ENCODE data around the gene MYT1.

The MYT1 gene

GRCh38 chr20:64254156-64254555, 89.9 kb downstream of the MYT1 start:
- DNase-seq: no peak

GRCh38 chr20:64254571-64255360, 90.5 kb downstream of the MYT1 start:
- no peak for DNase-seq

- DNase-seq: peak; percentile 79
Measured at GRCh38 chr20:64255361-64256281, 91.4 kb downstream of the MYT1 start, which contains the start of gene PCMTD2. TSS of gene PCMTD2 (plus strand) at chr20:64255748. CDS start at chr20:64259966, 4,218 bp downstream.

- no peak for DNase-seq
Measured at GRCh38 chr20:64256282-64256935, 92.2 kb downstream of the MYT1 start.

- DNase-seq: no peak
Measured at GRCh38 chr20:64257107-64257757, 93.0 kb downstream of the MYT1 start.

- DNase-seq: no peak
Measured at GRCh38 chr20:64258071-64258823, 94.0 kb downstream of the MYT1 start.

- DNase-seq: no peak
Measured at GRCh38 chr20:64260239-64260638, 96.0 kb downstream of the MYT1 start.

- no peak for DNase-seq
Measured at GRCh38 chr20:64261138-64261537, 96.9 kb downstream of the MYT1 start.

GRCh38 chr20:64264091-64264490, 99.8 kb downstream of the MYT1 start:
- no peak for DNase-seq

- no peak for DNase-seq
Measured at GRCh38 chr20:64265201-64265600, 100.9 kb downstream of the MYT1 start.

- no peak for DNase-seq
Measured at GRCh38 chr20:64266988-64267387, 102.7 kb downstream of the MYT1 start.

- no peak for DNase-seq
Measured at GRCh38 chr20:64268174-64268573, 103.9 kb downstream of the MYT1 start.

- DNase-seq: no peak
Measured at GRCh38 chr20:64269604-64270411, 105.6 kb downstream of the MYT1 start.

GRCh38 chr20:64271636-64272035, 107.4 kb downstream of the MYT1 start:
- no peak for DNase-seq

- no peak for DNase-seq
Measured at GRCh38 chr20:64273109-64273508, 108.9 kb downstream of the MYT1 start.

- no peak for DNase-seq
Measured at GRCh38 chr20:64276817-64277216, 112.6 kb downstream of the MYT1 start.

- no peak for DNase-seq
Measured at GRCh38 chr20:64277571-64278316, 113.5 kb downstream of the MYT1 start.

GRCh38 chr20:64278317-64278681, 114.0 kb downstream of the MYT1 start:
- no peak for DNase-seq

GRCh38 chr20:64279826-64280459, 115.7 kb downstream of the MYT1 start:
- no peak for DNase-seq

GRCh38 chr20:64280460-64280843, 116.2 kb downstream of the MYT1 start:
- no peak for DNase-seq
